Activated effector memory CD4-positive, alpha-beta T cell treated with Interleukin-2 at 50 U/mL for 16 hours (primary cell): ENCODE measurements around the gene SPDYC.

Source experiments
- DNase-seq: peaks from one replicate; pipeline ENCODE4 v3.0.0-alpha.2; 2020

Gene SPDYC

DNA sequence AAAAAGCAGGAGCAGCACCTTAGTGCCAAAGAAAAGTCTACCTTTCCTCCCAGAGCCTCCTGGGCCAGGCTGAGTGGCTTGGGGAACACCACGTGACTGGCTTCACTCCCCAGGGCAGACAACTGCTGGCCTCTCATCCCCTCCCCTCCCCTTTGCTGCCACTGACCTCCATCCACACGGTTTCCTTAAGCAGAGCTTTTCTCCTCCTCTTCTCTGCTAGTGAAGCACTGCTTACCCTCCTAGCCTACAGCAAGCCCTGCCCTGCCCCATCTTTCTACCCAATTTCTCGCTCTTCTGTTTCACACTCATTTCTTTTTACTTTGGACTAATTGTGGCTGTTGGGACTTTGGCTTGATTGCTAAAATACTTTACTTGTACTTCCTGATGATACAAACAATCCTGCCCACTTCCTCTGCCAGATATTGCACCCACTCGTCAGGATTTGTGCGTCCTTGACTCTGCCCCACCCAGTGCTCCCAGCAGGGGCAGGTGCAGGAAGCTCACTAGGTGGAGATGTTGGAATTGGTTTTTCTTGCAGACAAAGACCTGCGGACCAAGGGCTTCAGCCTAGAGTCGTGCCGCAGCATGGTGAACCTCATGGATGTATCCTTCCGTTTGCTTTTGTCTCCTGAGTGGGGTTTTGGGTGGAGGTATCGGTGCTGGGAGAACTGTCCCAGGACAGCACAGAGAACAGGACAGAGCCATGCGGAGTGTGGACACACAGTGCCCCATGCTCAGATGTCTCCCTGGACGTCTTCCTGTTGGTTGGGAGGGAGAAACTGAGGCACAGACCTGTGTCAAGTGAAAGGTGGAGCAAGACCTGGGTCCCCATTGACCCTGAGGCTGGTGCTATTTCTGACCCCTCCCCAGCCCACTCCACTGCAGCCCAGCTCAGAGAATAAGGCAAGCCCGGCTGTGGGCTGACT, 39.0 kb downstream of the SPDYC start:
- no peak for DNase-seq

DNA sequence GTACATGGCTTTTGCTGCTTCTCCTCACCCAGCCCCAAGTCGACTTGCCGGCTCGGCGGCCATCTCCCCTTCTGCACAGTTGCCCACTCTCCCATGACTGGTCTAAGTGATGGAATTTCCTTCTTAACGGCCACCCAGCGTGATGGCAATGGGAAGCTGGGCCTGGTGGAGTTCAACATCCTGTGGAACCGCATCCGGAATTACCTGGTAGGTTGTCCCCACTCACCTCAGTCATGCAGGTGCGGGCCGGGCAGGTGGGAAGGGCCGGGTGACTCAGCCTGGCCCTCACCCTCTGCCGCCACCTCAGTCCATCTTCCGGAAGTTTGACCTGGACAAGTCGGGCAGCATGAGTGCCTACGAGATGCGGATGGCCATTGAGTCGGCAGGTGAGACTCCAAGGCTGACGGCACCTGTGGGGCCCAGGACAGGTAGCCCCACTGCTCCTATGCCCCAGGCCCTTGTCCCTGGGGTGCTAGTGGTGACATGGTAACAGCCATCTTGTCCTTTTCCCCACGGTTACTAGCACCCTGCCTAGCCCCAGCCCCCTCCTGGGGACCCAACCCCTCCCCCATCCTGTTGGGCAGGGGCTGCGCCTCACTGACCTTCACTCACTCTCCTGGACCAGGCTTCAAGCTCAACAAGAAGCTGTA, 39.8 kb downstream of the SPDYC start:
- no peak for DNase-seq

DNA sequence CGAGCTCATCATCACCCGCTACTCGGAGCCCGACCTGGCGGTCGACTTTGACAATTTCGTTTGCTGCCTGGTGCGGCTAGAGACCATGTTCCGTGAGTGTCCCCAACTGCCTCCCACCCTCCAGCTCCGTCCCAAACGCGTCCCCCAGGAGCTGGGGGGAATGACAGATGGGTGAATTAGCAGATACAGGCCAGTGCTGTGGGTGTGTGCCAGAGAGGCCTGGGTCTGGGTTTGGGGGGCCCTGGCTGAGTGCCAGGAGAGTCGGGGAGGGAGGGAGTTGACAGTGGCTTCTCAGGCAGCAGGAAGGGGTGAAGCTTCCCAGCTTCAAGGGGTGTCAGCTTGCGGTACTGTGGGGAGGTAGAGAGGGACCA, 40.3 kb downstream of the SPDYC start:
- no peak for DNase-seq

DNA sequence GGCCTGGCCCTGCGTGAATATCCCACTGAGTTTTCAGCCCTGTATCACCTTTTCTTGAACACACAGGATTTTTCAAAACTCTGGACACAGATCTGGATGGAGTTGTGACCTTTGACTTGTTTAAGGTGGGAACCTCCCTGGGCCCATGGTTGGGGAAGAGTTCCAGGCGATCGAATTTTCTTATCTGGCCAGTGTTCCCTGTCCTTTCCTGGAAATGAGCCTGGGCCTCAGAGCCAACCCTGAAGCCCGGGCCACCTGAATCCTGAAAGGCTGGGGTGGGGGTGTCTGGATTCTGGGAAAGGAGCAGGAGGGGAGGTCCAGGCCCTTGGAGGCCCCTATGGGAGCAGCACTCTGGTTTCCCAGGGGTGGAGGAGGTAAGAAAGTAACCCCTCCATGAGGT, 40.7 kb downstream of the SPDYC start:
- no peak for DNase-seq

DNA sequence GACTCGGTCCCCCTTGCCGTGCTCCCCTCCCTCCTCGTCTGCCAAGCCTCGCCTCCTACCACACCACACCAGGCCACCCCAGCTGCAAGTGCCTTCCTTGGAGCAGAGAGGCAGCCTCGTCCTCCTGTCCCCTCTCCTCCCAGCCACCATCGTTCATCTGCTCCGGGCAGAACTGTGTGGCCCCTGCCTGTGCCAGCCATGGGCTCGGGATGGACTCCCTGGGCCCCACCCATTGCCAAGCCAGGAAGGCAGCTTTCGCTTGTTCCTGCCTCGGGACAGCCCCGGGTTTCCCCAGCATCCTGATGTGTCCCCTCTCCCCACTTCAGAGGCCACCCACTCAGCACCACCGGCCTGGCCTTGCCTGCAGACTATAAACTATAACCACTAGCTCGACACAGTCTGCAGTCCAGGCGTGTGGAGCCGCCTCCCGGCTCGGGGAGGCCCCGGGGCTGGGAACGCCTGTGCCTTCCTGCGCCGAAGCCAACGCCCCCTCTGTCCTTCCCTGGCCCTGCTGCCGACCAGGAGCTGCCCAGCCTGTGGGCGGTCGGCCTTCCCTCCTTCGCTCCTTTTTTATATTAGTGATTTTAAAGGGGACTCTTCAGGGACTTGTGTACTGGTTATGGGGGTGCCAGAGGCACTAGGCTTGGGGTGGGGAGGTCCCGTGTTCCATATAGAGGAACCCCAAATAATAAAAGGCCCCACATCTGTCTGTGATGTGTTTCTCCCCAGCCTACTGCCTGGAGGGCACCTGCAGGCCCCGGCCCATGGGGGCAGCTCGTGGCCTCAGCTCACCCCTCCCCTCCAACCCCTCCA, 41.5 kb downstream of the SPDYC start:
- no peak for DNase-seq

DNA sequence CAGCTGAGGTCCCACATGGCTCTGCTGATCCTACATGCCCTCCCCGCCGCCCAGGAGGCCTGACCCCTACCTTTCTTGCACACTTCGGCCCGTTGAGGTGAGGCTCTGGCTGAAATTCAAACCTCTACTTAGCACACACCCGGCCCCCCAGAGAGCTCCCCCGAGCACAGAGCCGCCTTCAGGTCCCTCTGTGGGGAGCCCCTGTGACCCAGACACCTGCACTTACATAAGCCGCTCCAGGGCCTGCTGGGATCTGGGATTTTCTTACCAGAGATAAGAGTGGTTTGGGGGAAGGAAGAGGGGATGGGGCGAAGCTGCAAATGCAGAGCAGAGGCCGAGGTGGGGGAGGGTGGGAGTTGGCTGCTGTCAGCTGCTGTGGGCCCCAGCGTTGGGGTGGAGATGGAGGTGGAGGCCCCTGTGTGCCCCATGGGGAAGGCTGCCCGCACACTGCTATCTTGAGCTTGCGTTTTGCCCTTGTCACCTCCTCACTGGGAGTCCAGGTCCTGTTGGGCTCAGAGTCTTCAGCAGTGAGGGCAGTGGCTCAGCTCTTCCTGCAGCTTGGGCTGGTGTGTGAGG, 42.3 kb downstream of the SPDYC start:
- no peak for DNase-seq

DNA sequence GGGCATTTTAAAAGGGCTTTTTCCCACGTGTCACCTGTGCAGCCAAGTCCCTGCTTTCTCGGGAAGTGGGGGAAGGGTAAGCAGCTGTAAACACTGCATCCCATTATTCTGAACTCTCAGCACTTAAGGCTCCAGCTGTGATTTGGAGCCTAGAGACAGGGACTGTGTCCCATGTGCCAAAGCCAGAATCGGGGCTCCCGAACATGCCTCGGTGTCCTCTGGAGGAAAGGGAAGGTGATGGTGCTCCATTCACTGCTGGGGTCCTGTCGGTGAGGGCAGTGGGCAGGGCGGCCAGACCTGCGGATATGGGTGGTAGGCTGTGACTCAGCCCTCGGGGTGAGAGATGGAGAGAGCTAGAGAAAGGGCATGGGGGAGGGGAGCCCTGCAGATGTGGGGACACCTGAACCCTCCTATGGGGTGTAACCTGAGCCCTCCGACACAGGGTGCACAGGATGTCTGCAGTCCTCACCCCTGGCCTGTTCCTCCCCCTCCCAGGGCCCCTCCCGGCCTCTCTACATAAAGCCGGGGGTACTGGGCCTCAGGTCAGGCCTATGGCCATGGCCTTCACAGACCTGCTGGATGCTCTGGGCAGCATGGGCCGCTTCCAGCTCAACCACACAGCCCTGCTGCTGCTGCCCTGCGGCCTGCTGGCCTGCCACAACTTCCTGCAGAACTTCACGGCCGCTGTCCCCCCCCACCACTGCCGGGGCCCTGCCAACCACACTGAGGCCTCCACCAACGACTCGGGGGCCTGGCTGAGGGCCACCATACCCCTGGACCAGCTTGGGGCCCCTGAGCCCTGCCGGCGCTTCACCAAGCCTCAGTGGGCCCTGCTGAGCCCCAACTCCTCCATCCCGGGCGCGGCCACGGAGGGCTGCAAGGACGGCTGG, 43.5 kb downstream of the SPDYC start:
- no peak for DNase-seq

DNA sequence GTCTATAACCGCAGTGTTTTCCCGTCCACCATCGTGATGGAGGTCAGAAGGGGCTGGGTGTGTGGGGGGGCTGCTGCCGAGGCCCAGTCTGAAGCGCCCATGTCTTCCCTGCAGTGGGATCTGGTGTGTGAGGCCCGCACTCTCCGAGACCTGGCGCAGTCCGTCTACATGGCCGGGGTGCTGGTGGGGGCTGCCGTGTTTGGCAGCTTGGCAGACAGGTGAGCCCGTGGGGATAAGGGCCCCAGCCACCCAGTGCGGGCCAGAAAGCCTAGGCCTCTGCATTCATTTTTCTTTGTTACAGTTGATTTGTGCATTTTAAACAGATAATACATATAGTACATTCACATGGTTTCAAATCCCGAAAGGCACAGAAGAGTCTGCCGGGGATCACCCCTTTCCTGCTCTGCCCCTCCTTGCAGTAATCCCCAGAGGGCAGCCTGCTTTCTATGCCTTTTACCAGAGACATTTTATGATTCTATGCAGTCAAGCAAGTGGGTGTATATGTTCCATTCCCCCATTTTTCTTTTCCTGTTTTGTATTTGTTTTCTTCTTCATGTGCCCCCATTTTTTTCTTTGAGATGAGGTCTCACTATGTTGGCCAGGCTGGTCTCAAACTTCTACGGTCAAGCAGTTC, 44.3 kb downstream of the SPDYC start:
- DNase-seq, result no peak

DNA sequence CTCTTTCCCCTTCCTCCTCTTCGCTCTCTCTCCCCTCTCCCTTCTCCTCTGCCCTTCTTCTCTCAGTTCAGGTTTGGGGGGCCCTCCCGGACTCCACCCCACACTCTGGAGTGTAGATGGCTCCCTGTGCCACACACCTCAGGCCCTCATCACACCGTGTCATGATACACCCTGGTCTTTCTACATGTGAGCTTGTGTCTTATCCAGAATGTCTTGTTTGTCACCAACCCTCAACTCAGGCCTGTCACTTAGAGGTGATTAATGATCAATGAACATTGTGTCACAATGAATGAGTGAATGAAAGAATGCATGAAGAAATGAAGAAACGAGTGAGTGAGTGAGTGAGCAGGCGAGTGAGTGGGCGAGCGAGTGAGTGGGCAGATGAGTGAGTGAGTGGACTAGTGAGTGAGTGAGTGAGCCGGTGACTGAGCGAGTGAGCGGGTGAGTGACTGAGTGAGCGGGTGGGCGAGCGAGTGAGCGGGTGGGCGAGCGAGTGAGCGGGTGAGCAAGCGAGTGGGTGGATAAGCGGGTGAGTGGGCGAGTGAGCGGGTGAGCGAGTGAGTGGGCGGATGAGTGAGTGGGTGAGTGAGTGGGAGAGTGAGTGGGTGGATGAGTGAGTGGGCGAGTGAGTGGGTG, 45.5 kb downstream of the SPDYC start:
- DNase-seq, result no peak

DNA sequence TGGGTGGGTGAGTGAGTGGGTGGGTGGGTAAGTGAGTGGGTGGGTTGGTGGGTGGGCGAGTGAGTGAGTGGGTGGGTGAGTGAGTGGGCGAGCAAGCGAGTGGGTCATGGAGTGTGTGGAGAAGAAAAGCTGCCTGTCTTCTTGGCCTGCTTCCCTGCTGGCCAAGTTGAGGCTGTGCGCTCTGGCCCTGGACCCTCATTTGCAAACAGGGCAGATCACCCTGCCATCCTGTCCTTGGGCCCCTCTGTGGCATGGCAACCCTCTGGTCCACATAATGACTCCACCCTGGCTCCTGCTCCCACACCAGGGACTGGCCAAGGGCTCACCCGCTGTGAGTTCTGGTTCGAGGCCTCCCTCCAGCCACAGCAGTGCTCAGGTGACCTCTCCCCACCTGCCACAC, 46.8 kb downstream of the SPDYC start:
- no peak for DNase-seq

DNA sequence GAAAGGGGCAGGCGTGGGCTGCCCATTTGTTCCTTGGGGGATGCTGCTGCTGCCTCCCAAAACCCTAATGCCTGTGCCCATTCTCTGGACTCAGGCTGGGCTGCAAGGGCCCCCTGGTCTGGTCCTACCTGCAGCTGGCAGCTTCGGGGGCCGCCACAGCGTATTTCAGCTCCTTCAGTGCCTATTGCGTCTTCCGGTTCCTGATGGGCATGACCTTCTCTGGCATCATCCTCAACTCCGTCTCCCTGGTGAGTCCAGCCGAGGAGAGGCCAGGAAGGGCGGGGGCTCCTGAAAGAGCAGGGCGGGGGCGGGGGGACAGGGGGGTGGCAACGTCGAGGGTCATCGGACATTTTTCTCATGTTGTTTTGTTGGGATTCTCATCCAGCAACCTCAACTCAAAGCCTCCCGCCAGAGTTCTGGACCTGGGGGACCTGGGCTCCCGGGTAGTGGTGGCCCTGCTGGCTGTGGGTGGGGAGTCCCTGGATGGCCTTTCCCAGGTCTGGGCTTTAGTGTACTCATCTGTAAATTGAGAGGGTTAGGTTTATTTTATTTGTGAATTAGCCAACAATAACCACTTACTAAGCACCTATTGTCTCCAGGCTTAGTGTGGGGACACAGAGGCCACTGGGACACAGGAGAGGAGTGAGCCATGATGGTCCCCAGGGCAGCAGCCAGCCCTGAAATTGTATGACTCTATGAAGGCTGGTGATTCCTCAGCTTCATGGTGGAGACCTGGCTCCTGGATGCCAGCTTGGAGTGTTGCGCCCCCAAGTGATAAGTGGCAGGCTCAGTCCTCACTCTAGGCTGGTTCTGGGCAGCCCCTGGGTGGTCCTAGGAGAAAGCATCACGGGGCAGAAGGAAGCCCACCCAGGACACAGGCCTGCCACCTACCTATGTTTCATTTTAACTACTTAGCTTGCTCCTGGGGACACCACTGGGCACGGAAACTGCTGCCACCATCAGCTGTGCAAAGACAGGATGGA, 47.7 kb downstream of the SPDYC start:
- no peak for DNase-seq

DNA sequence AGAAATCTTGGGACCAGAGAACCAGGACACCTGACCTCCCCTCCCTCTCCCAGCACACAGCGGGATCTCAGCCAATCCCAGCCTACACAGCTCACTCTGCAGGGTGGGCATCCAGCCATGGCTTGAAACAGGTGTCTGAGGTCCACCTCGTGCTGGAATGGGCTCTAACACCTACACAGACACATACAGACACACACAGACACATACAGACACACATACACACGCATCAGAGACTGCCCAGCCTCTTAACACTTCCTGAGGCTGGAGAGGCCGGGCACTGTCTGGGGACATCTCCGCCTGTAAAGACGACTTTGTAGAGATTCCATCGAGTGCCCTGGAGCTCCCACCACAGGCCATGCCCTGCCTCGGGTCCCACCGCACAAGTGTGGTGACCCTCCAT, 48.4 kb downstream of the SPDYC start:
- DNase-seq, result no peak

DNA sequence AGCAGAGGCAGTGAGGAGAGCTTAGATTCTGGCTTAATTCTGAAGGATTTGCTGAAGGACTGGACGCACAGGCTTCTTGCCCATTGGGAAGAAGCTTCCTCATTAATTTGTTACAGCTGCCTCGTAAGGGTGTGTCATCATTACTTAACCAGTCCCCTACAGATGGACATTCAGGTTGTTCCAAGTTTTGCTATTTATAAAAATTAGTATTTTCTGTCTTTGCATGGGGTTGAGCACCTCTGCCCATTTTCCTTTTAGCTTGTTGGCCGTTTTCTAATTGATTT, 49.8 kb downstream of the SPDYC start:
- DNase-seq, result no peak

DNA sequence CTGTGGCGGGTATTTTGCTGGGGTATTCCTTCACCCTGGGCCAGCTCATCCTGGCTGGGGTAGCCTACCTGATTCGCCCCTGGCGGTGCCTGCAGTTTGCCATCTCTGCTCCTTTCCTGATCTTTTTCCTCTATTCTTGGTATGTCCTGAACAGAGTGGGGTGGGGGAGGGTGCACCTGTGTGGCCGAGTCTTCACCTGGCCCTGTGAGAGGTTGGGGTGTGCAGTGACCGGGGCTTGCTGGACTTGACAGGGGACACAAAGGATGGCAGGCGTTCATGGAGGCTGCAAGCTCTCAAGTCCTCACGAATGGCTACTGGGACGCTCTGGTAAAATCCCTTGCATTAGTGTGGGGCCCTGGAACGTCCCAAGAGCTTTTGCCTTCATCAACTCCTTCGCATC, 51.0 kb downstream of the SPDYC start:
- DNase-seq, result no peak
